Spleen (tissue), 11 donors: ENCODE results near the gene ABCA10. TPM values are rescaled to one million over a fixed set of nuclear protein-coding genes. Genes with fewer than 3 reads are reported as not detected.

Experiments
- DNase-seq: peaks from one replicate; pipeline ENCODE4 v3.0.0-alpha.2; 2020
- H3K27ac ChIP-seq, 8 donors: fragments of 200-600 bp; sonication (generic) in 7 of 8; 1 replicate in 4 of 8; 2 replicates in 4 of 8; pipeline versions ENCODE4 v1.5.0 to v1.8.0; 2016 to 2021; ENCODE audit warnings: inconsistent platforms in 4 of 8, mild to moderate bottlenecking in 4 of 8, moderate library complexity in 1 of 8
- H3K27me3 ChIP-seq, 7 donors: fragments of 200-600 bp; sonication (generic) in 6 of 7; replicated peaks in 1 of 7; 1 replicate in 4 of 7; 2 replicates in 3 of 7; pipeline versions ENCODE4 v1.5.0 to v1.8.0; 2016 to 2021; ENCODE audit warnings: inconsistent platforms in 3 of 7, mild to moderate bottlenecking in 1 of 7
- H3K36me3 ChIP-seq, 6 donors: fragments of 200-600 bp; sonication (generic) in 5 of 6; 1 replicate in 4 of 6; 2 replicates in 2 of 6; pipeline versions ENCODE4 v1.5.0 to v1.8.0; 2016 to 2021; ENCODE audit warnings: inconsistent platforms in 2 of 6
- H3K4me1 ChIP-seq, 6 donors: fragments of 200-600 bp; sonication (generic) in 5 of 6; 1 replicate in 3 of 6; 2 replicates in 3 of 6; pipeline versions ENCODE4 v1.5.0 to v1.8.0; 2016 to 2021; ENCODE audit warnings: inconsistent platforms in 3 of 6
- H3K4me3 ChIP-seq, 8 donors: fragments of 200-600 bp; sonication (generic) in 7 of 8; 1 replicate in 4 of 8; 2 replicates in 4 of 8; pipeline versions ENCODE4 v1.5.0 to v1.8.0; 2016 to 2021; ENCODE audit warnings: inconsistent platforms in 4 of 8, mild to moderate bottlenecking in 4 of 8, moderate library complexity in 2 of 8
- H3K9me3 ChIP-seq, 8 donors: fragments of 200-600 bp; sonication (generic) in 7 of 8; 1 replicate in 4 of 8; 2 replicates in 4 of 8; pipeline versions ENCODE4 v1.5.0 to v1.8.0; 2016 to 2021; ENCODE audit warnings: inconsistent platforms in 4 of 8
- POLR2A ChIP-seq, 3 donors: fragments of 450-650 bp; IDR thresholded peaks; one replicate each; pipeline ENCODE4 v1.5.1; 2017; ENCODE audit warnings: antibody characterized with exemption in 3 of 3, mild to moderate bottlenecking in 1 of 3
- POLR2AphosphoS5 ChIP-seq, 3 donors: sonication (generic); formaldehyde crosslinking; IDR thresholded peaks; one replicate each; pipeline ENCODE4 v1.5.1; 2017; ENCODE audit warnings: antibody characterized with exemption in 3 of 3
- WGBS, 5 donors: extraction: QIAGEN DNeasy Blood & Tissue Kit in 3 of 5; methylation state at CpG; one replicate each; pipeline versions ENCODE4 v1.1.5 to v1.1.7; 2013 to 2018; 5-methylcytosine and 5-hydroxymethylcytosine counted together
- intact Hi-C: fragments of 100-400 bp; cut with DNase I; formaldehyde crosslinking; loops from one replicate; pipeline ENCODE4 v1.15.0; 2023; ENCODE audit warnings: low total_unique reads
- polyA plus RNA-seq, 3 donors: library from polyadenylated mRNA; stranded (reverse); fragments of 200-250 nt; gene quantifications; one replicate each; pipeline ENCODE4 v1.2.1, GENCODE V29; 2013
- total RNA-seq, 7 donors: library from RNA; depleted of rRNA in 3 of 7; stranded (reverse); fragments of >200 nt in 3 of 7; fragmentation: NEBNext Ultra II Directional in 4 of 7; extraction: Animal tissue kit (Norgen Biotek cat#: 25700) in 4 of 7; gene quantifications; one replicate each; pipeline versions ENCODE4 v1.1.0 to v1.2.1, GENCODE V29; 2016 to 2021
- TF ChIP-seq, protein P1 (sequence below), 11 experiments: fragments of 200-600 bp in 7 of 11; fragments of 450-650 bp in 4 of 11; sonication (generic) in 4 of 11; IDR thresholded peaks in 8 of 11; conservative IDR thresholded peaks in 3 of 11; 1 replicate in 7 of 11; 2 replicates in 4 of 11; pipeline versions ENCODE4 v1.4.0 to v1.8.0; 2016 to 2021; ENCODE audit warnings: antibody characterized with exemption in 11 of 11, inconsistent platforms in 4 of 11, mild to moderate bottlenecking in 1 of 11
- donor health status: healthy with polysubstance abuse.
- donor health status: DM: no; HTN: no; CAD: no; lungs with moderate emphysema.
- donor health status: DM: no; HTN: no; CAD: no.
- donor health status: Bipolar disorder and iron deficiency.
- donor health status: healthy.
- donor health status: DM: no; HTN: no; CAD: no.
- donor health status: DM: yes; HTN: yes; CAD: no.

Gene ABCA10
- total and polyA plus RNA-seq, 10 donors = 1.5 to 4.9 (median 2.4) TPM

DNA sequence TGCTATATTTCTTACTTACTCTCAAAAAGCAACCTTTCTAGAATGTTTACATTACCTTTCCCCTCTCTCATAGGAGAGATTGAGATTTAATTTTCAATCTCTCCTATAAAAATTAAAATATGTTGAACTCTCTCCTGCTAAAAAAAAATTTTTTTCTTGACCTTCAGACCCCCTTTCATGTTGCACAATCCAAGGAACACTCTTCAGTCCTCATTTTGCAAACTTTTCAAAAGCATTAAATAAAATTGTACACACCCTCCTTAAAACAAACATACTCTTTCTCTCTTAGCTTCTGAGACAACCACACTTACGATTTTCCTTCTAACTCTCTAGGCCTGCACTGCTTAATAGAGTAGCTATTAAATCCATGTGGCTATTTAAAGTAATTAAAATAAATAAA is 78.3 kb downstream of the ABCA10 start:
- no peaks in the 10 kb centered on the region for H3K4me1 ChIP-seq
- H3K27me3 ChIP-seq = no peaks in the 10 kb centered on the region
- no peaks in the 10 kb centered on the region for H3K36me3 ChIP-seq
- H3K4me3 ChIP-seq = no peak overlapping the region
- WGBS, 5 donors = 72 to 84% (median 75%) methylated on average over 1 of the region's 1 CpG
- no peaks in the 10 kb centered on the region for H3K9me3 ChIP-seq
- H3K27ac ChIP-seq = no peak overlapping the region
- TF ChIP-seq, protein P1, sequence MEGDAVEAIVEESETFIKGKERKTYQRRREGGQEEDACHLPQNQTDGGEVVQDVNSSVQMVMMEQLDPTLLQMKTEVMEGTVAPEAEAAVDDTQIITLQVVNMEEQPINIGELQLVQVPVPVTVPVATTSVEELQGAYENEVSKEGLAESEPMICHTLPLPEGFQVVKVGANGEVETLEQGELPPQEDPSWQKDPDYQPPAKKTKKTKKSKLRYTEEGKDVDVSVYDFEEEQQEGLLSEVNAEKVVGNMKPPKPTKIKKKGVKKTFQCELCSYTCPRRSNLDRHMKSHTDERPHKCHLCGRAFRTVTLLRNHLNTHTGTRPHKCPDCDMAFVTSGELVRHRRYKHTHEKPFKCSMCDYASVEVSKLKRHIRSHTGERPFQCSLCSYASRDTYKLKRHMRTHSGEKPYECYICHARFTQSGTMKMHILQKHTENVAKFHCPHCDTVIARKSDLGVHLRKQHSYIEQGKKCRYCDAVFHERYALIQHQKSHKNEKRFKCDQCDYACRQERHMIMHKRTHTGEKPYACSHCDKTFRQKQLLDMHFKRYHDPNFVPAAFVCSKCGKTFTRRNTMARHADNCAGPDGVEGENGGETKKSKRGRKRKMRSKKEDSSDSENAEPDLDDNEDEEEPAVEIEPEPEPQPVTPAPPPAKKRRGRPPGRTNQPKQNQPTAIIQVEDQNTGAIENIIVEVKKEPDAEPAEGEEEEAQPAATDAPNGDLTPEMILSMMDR (IDR thresholded peaks at IDR 0.05 in 8 of 11, conservative IDR thresholded peaks at IDR 0.05 in 3 of 11) = no peak
- TF ChIP-seq POLR2AphosphoS5 (IDR thresholded peaks at IDR 0.05) (no peak), POLR2A (IDR thresholded peaks at IDR 0.05) (no peak)
- intact Hi-C loops = no loop called here
- DNase-seq = no peak

DNA sequence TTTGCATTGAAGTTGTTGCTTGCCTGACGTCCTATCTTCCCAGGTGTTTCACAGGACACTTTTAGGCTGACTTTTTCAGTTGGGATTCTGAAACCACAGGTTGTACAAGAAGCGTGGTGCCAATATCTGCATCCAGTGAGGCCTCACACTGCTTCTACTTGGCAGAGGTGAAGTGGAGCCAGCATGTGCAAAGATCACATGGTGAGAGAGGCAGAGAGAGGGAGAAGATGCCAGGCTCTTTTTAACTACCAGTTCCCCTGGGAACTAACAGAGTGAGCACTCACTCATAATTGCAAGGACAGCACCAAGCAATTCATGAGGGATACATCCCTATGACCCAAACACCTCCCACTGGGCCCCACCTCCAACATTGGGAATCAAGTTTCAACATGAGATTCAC is 81.2 kb downstream of the ABCA10 start:
- H3K27ac ChIP-seq = no peak overlapping the region
- TF ChIP-seq POLR2AphosphoS5 (IDR thresholded peaks at IDR 0.05) = no peak
- no peak for TF ChIP-seq POLR2A (IDR thresholded peaks at IDR 0.05)
- TF ChIP-seq, protein P1 (IDR thresholded peaks at IDR 0.05 in 8 of 11, conservative IDR thresholded peaks at IDR 0.05 in 3 of 11) = no peak

DNA sequence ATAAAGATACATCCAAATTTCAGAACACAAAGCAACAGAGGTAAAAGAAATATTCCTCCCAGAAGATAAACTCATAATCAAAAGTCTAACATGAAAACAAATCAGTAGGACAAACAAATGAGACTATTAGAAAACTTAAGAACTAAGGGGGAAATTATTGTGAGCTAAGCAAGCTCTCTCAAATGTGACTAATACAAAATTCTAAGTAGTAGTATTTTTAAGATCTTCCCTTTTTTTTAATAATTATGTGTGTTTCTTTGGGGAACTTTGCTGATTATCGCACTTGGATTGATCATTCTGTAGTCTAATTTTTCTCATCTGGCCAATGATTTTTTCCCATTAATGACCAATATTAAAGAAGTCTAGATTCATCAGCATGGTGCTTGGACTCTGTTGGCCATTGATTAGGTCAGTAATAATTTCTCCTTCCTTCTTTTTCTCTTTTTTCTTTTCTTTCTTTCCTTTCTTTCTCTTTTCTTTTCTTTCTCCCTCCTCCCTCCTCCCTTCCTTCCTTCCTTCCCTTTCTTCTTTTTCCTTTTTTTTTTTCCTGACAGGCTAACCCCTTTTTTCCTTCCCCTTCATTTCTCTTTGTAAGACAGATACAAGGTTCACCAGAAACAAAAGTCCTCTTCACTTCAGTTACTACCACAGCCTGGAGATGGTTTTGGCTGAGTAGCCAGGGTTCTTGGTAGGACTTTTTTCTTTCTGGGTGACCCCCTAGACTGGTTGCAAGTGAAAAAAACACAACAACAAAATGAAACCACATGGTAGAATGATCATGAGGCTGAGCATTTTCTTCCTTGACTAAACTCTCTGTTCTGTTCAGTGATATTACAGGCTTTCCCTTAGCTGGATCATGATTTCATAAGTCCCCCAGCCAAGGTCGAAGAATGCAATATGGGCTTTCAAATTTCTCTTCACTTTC is 84.0 kb downstream of the ABCA10 start:
- intact Hi-C loops = no loop called here
- H3K27ac ChIP-seq = no peak overlapping the region
- H3K4me1 ChIP-seq = peaks cover 0 to 19% (median 0%) of the 10 kb centered on the region in 6 donors
- H3K9me3 ChIP-seq = no peaks in the 10 kb centered on the region
- no peak for TF ChIP-seq POLR2AphosphoS5 (IDR thresholded peaks at IDR 0.05)
- TF ChIP-seq POLR2A (IDR thresholded peaks at IDR 0.05) = no peak
- TF ChIP-seq, protein P1 (IDR thresholded peaks at IDR 0.05 in 8 of 11, conservative IDR thresholded peaks at IDR 0.05 in 3 of 11) = no peak
- H3K36me3 ChIP-seq = no peaks in the 10 kb centered on the region
- H3K27me3 ChIP-seq = no peaks in the 10 kb centered on the region
- 91 to 98% (median 96%) methylated on average over 2 of the region's 2 CpGs for WGBS, 5 donors
- no peak for DNase-seq
- no peak overlapping the region for H3K4me3 ChIP-seq

More for the DNA sequence above, 81.2 kb downstream of the ABCA10 start:
- WGBS, 5 donors = 84 to 93% (median 89%) methylated on average over 2 of the region's 2 CpGs
- peaks cover 0 to 14% (median 0%) of the 10 kb centered on the region in 6 donors for H3K4me1 ChIP-seq
- H3K4me3 ChIP-seq = no peak overlapping the region
- intact Hi-C loops = no loop called here
- no peaks in the 10 kb centered on the region for H3K36me3 ChIP-seq
- no peaks in the 10 kb centered on the region for H3K9me3 ChIP-seq
- H3K27me3 ChIP-seq = no peaks in the 10 kb centered on the region
- no peak for DNase-seq

DNA sequence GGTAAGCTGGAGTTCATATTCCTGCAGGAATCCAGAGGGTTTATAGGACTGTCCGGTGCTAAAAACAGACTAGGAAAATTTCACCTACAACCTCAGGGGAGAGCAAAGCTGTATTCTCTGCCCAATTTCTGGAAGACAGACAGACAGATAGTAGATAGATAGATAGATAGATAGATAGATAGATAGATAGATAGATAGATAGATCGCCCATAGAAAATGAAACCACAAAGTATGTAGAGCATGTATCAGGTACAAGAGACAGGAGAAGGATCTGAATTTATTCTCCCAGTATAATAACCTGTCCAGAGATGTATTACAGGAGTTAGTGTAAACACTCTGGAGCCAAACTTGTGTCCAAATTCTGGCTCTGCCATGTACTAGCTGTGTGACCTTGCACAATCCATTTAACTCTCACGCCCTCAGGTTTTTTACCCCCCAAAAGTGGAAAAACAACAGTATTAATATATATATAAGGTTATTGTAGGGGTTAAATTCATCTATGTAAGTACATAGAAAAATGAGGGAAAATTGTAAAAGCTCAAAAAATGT is 84.9 kb downstream of the ABCA10 start:
- intact Hi-C loops = no loop called here
- TF ChIP-seq POLR2AphosphoS5 (IDR thresholded peaks at IDR 0.05) (no peak), POLR2A (IDR thresholded peaks at IDR 0.05) (no peak)
- TF ChIP-seq, protein P1 (IDR thresholded peaks at IDR 0.05 in 8 of 11, conservative IDR thresholded peaks at IDR 0.05 in 3 of 11) = no peak
- 89 to 98% (median 95%) methylated on average over 3 of the region's 3 CpGs for WGBS, 5 donors

More for the DNA sequence above, 84.9 kb downstream of the ABCA10 start:
- no peaks in the 10 kb centered on the region for H3K9me3 ChIP-seq
- H3K36me3 ChIP-seq = no peaks in the 10 kb centered on the region
- H3K27ac ChIP-seq = no peak overlapping the region
- no peaks in the 10 kb centered on the region for H3K27me3 ChIP-seq
- H3K4me3 ChIP-seq = no peak overlapping the region
- DNase-seq = no peak
- H3K4me1 ChIP-seq = peaks cover 0 to 19% (median 0%) of the 10 kb centered on the region in 6 donors
